Vagina (tissue), 2 donors: ENCODE data around the gene SLC36A4.

Source experiments
- CTCF ChIP-seq, 3 experiments: fragments of 450-650 bp in 2 of 3; fragments of 200-600 bp in 1 of 3; sonication (generic) in 1 of 3; IDR thresholded peaks; one replicate each; pipeline ENCODE4 v1.5.1; 2017 to 2019; ENCODE audit warnings: antibody characterized with exemption in 3 of 3, mild to moderate bottlenecking in 2 of 3, moderate library complexity in 2 of 3
- POLR2AphosphoS5 ChIP-seq, 2 donors: sonication (generic); formaldehyde crosslinking; IDR thresholded peaks; one replicate each; pipeline ENCODE4 v1.9.0; 2017; ENCODE audit warnings: antibody characterized with exemption in 2 of 2, mild to moderate bottlenecking in 2 of 2, low read depth in 1 of 2; ENCODE audit not compliant: insufficient read depth in 1 of 2

DNA sequence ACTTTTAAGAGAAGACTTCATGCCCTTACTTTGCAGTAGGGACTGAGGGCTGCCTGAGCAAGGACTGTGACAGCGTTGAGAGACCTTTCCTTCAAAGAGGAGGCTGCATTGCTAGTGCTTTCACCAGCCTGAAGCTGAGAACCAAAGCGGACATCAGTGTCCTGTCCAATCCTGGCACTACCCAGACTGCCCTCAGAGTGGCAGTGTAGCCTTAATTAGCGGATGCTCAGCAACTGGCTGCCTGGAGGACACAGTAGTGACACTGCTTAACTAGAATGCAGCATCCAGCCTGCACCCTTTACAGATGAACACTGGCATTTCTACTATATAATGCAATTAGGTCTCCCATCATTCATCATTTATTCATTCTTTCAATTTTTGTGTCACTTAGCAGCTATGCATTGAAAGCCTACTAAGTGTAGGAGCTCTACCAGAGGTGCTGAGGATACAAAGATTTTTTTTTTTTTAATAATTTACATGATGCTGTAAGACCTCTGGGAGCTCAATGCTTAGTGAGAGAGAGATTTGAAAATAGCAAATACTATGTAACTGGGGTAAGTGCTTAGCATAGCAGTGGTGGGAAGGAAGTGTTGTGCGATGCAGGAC lies 36.9 kb upstream of the SLC36A4 start:
- TF ChIP-seq CTCF (IDR thresholded peaks at IDR 0.05): peak in 2 of 3 experiments; percentile 56 to 64
- TF ChIP-seq POLR2AphosphoS5 (IDR thresholded peaks at IDR 0.05; ENCODE audit: insufficient read depth in 1 of 2, low read depth in 1 of 2): no peak
